DOHH2 (cell line): Measurements from ENCODE around the gene TMEM131.

Experiments
- H3F3A ChIP-seq: fragments of 200-600 bp; sonication (generic), shearing (Covaris generic); 2 replicates; pipeline ENCODE4 v1.6.0; 2016; ENCODE audit warnings: antibody characterized with exemption, mild to moderate bottlenecking; ENCODE audit not compliant: control insufficient read depth, insufficient read depth
- H3K27ac ChIP-seq: fragments of 200-600 bp; sonication (generic); 2 replicates; pipeline ENCODE4 v1.5.1; 2014; ENCODE audit warnings: low read depth, mild to moderate bottlenecking, low read length, moderate library complexity
- H3K27me3 ChIP-seq: fragments of 200-600 bp; sonication (generic); 2 replicates; pipeline ENCODE4 v1.6.1; 2014; ENCODE audit warnings: mild to moderate bottlenecking, low read length, mixed read lengths; ENCODE audit not compliant: control insufficient read depth
- H3K36me3 ChIP-seq: fragments of 200-600 bp; sonication (generic); 2 replicates; pipeline ENCODE4 v1.6.1; 2014; ENCODE audit warnings: mild to moderate bottlenecking, low read length, moderate library complexity, mixed read lengths; ENCODE audit not compliant: control insufficient read depth
- H3K4me1 ChIP-seq: fragments of 200-600 bp; sonication (generic); 2 replicates; pipeline ENCODE4 v1.6.1; 2014; ENCODE audit warnings: mild to moderate bottlenecking, low read length, mixed read lengths; ENCODE audit not compliant: control insufficient read depth
- H3K4me2 ChIP-seq: fragments of 200-600 bp; sonication (generic); 2 replicates; pipeline ENCODE4 v1.6.0; 2014; ENCODE audit warnings: mild to moderate bottlenecking, low read length, moderate library complexity
- H3K4me3 ChIP-seq: fragments of 200-600 bp; sonication (generic); 2 replicates; pipeline ENCODE4 v1.5.1; 2014; ENCODE audit warnings: mild to moderate bottlenecking, low read length, mixed read lengths
- H3K79me2 ChIP-seq: fragments of 200-600 bp; sonication (generic); 2 replicates; pipeline ENCODE4 v1.6.1; 2014; ENCODE audit warnings: mild to moderate bottlenecking, low read length, mixed read lengths; ENCODE audit not compliant: control insufficient read depth
- H3K9me2 ChIP-seq: fragments of 200-600 bp; sonication (generic); replicated peaks from 2 replicates; pipeline ENCODE4 v1.6.1; 2014; ENCODE audit warnings: mild to moderate bottlenecking, low read length, mixed read lengths; ENCODE audit not compliant: control insufficient read depth
- H3K9me3 ChIP-seq: fragments of 200-600 bp; sonication (generic); 2 replicates; pipeline ENCODE4 v1.6.1; 2014; ENCODE audit warnings: antibody characterized with exemption, low read length, mixed read lengths; ENCODE audit not compliant: control insufficient read depth, insufficient read depth
- H4K20me1 ChIP-seq: fragments of 200-600 bp; sonication (generic); 2 replicates; pipeline ENCODE4 v1.6.0; 2014; ENCODE audit warnings: low read depth, mild to moderate bottlenecking, antibody characterized with exemption, low read length, moderate library complexity; ENCODE audit not compliant: control insufficient read depth, insufficient read depth
- CTCF ChIP-seq: fragments of 200-600 bp; sonication (generic); IDR thresholded peaks from one replicate; pipeline ENCODE4 v1.5.1; 2014; ENCODE audit warnings: antibody characterized with exemption, mild to moderate bottlenecking, low read depth, low read length; ENCODE audit not compliant: poor library complexity, severe bottlenecking
- EZH2phosphoT487 ChIP-seq: fragments of 200-600 bp; sonication (generic); IDR thresholded peaks from 2 replicates; pipeline ENCODE4 v1.6.1; 2017; ENCODE audit warnings: borderline replicate concordance, mild to moderate bottlenecking, antibody characterized with exemption, low read length, moderate library complexity, mixed read lengths

The TMEM131 gene

GRCh38 chr2:97760480-97761049, 235.2 kb downstream of the TMEM131 start:
- H3K36me3 ChIP-seq = peaks cover 78% of the 10 kb centered on the region
- no peak overlapping the region for H3K27ac ChIP-seq
- TF ChIP-seq EZH2phosphoT487 = no peak
- no peak for TF ChIP-seq CTCF
- H3K27me3 ChIP-seq = no peaks in the 10 kb centered on the region
- H3K4me1 ChIP-seq = no peaks in the 10 kb centered on the region
- no peak overlapping the region for H3K4me2 ChIP-seq
- H3K9me3 ChIP-seq = no peaks in the 10 kb centered on the region
- H3K9me2 ChIP-seq = no peaks in the 10 kb centered on the region
- H3K4me3 ChIP-seq = no peak overlapping the region
- H3F3A ChIP-seq = no peaks in the 10 kb centered on the region
- no peaks in the 10 kb centered on the region for H4K20me1 ChIP-seq
- no peaks in the 10 kb centered on the region for H3K79me2 ChIP-seq

- Histone ChIP-seq H3K4me3 (no peak overlapping the region), H3K4me2 (no peak overlapping the region), H3K4me1 (no peaks in the 10 kb centered on the region), H3F3A (no peaks in the 10 kb centered on the region), H3K9me2 (no peaks in the 10 kb centered on the region), H3K79me2 (no peaks in the 10 kb centered on the region), H3K27me3 (no peaks in the 10 kb centered on the region), H3K36me3 (peaks cover 77% of the 10 kb centered on the region), H3K9me3 (no peaks in the 10 kb centered on the region), H4K20me1 (no peaks in the 10 kb centered on the region), H3K27ac (no peak overlapping the region)
- TF ChIP-seq EZH2phosphoT487 = no peak
- no peak for TF ChIP-seq CTCF
Observed at GRCh38 chr2:97759727-97760407, 235.9 kb downstream of the TMEM131 start.

GRCh38 chr2:97758131-97758705, 237.5 kb downstream of the TMEM131 start:
- no peak overlapping the region for H3K4me2 ChIP-seq
- no peak for TF ChIP-seq CTCF
- no peaks in the 10 kb centered on the region for H3K9me2 ChIP-seq
- H4K20me1 ChIP-seq = no peaks in the 10 kb centered on the region
- peaks cover 73% of the 10 kb centered on the region for H3K36me3 ChIP-seq
- H3K4me1 ChIP-seq = no peaks in the 10 kb centered on the region
- no peaks in the 10 kb centered on the region for H3K9me3 ChIP-seq
- H3K79me2 ChIP-seq = no peaks in the 10 kb centered on the region
- no peaks in the 10 kb centered on the region for H3K27me3 ChIP-seq
- no peak overlapping the region for H3K4me3 ChIP-seq
- H3K27ac ChIP-seq = no peak overlapping the region
- H3F3A ChIP-seq = no peaks in the 10 kb centered on the region
